NB4 (cell line): ENCODE data around the gene IQGAP1.

Experiments used
- MYC ChIP-seq: IDR thresholded peaks from 2 replicates; pipeline ENCODE4 v1.6.1; 2011; ENCODE audit warnings: low read depth, low read length
- POLR2A ChIP-seq: IDR thresholded peaks from 2 replicates; pipeline ENCODE4 v1.6.1; 2011; ENCODE audit warnings: mild to moderate bottlenecking; ENCODE audit not compliant: insufficient read length; ENCODE audit errors: extremely low read depth
- TF ChIP-seq, protein P1 (sequence below): IDR thresholded peaks from one replicate; pipeline ENCODE4 v1.5.1; 2012; ENCODE audit warnings: low read depth, low read length

DNA sequence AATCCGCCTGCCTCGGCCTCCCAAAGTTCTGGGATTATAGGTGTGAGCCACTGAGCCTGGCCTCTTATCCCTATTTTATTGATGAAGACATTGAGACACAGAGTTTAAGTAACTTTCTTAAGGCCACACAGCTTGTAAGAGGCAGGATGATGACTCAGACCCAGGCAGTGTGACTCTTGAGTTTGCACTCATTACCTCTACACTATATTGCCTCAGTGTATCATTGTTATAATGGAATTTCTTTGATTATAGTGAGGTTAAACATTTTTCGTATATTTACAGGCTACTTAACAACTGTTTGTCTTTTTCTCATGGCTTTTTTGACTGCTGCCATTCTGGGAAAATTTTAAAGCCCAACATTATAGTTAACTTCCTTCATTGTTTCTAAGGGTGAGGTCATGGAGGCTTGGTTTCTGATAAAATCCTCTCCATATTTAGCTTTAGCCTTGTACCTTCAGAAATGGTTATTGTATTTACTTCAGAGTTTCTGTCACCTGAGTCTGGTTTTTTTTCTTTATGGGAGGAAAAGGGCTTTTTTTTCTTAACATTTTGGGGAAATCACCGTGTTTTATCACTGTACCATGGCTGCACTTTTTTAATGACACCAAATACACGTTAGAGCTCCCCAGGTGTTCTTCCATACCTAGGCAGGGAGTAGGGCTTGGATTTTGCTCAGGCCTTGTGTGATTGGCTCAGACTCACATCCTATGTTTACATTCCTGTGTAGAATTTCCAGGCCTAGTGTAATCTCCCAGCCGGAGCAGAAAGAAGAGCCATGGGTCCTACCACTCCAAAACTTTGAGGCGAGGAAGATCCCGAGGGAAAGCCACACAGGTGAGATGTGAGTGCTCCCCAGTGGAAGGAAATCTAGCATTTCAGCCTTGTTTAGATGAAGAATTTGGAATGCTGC is 29.7 kb upstream of the IQGAP1 start:
- TF ChIP-seq MYC (no peak), POLR2A (no peak)
- TF ChIP-seq, protein P1, sequence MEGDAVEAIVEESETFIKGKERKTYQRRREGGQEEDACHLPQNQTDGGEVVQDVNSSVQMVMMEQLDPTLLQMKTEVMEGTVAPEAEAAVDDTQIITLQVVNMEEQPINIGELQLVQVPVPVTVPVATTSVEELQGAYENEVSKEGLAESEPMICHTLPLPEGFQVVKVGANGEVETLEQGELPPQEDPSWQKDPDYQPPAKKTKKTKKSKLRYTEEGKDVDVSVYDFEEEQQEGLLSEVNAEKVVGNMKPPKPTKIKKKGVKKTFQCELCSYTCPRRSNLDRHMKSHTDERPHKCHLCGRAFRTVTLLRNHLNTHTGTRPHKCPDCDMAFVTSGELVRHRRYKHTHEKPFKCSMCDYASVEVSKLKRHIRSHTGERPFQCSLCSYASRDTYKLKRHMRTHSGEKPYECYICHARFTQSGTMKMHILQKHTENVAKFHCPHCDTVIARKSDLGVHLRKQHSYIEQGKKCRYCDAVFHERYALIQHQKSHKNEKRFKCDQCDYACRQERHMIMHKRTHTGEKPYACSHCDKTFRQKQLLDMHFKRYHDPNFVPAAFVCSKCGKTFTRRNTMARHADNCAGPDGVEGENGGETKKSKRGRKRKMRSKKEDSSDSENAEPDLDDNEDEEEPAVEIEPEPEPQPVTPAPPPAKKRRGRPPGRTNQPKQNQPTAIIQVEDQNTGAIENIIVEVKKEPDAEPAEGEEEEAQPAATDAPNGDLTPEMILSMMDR, result no peak
